A673 (cell line): ENCODE data around the gene ATP10A.

Experiments used
- EZH2 ChIP-seq: fragments of 200-600 bp; sonication (generic); IDR thresholded peaks from 2 replicates; pipeline ENCODE4 v1.6.1; 2017; ENCODE audit warnings: borderline replicate concordance, low read depth, mild to moderate bottlenecking, mixed read lengths, antibody characterized with exemption, low read length; ENCODE audit not compliant: poor library complexity, severe bottlenecking
- TF ChIP-seq, protein P1 (sequence below): fragments of 300-800, 200-600 bp; sonication (generic); conservative IDR thresholded peaks from 2 replicates; pipeline ENCODE4 v1.5.1; 2017; ENCODE audit warnings: low read depth, mild to moderate bottlenecking, antibody characterized with exemption, low read length, moderate library complexity, mixed read lengths

DNA sequence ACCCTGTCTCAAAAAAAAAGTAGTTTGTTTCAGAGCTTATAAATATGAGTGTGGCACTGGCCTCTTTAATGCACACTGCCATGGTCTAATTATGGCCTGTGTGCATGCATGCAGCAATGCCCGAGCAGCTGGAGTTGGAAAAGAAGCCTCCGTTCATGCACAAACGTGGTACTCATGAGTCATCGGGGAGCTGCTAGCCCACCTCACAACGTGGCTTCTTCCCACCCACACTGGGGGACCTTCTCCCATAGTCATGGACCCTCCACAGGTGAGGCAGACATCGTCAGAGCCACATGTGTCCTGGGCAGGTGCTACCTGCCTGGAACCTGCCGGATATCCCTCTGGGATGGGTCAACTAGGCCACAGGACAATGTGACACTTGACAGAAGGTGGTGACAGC is 66.7 kb downstream of the ATP10A start:
- TF ChIP-seq, protein P1, sequence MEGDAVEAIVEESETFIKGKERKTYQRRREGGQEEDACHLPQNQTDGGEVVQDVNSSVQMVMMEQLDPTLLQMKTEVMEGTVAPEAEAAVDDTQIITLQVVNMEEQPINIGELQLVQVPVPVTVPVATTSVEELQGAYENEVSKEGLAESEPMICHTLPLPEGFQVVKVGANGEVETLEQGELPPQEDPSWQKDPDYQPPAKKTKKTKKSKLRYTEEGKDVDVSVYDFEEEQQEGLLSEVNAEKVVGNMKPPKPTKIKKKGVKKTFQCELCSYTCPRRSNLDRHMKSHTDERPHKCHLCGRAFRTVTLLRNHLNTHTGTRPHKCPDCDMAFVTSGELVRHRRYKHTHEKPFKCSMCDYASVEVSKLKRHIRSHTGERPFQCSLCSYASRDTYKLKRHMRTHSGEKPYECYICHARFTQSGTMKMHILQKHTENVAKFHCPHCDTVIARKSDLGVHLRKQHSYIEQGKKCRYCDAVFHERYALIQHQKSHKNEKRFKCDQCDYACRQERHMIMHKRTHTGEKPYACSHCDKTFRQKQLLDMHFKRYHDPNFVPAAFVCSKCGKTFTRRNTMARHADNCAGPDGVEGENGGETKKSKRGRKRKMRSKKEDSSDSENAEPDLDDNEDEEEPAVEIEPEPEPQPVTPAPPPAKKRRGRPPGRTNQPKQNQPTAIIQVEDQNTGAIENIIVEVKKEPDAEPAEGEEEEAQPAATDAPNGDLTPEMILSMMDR: no peak
- no peak for TF ChIP-seq EZH2
